ENCODE measurements around the gene GNB5.
A peak's percentile ranks its signal among the peaks of the same experiment; 100 is the strongest.
"Not testable (repeated sequence)": the region's sequence is repeated elsewhere in the genome, so short reads cannot be mapped to it uniquely, and the experiment has no call there.

Gene GNB5

GRCh38 chr15:52191207-52191606 is at the start of gene GNB5:
Gene GNB5, minus strand, starts transcription at chr15:52191392. Its CDS starts 6,716 bp downstream, at chr15:52184676.
- DNase-seq, result no peak

- DNase-seq, result no peak
These were observed 49.0 kb upstream of the GNB5 start for GRCh38 chr15:52240166-52240565.

- DNase-seq, result not testable (repeated sequence)
These were observed 47.9 kb upstream of the GNB5 start for GRCh38 chr15:52238989-52239525.

- DNase-seq, result no peak
These were observed 47.0 kb upstream of the GNB5 start for GRCh38 chr15:52238149-52238548.

GRCh38 chr15:52236013-52236412 is 44.8 kb upstream of the GNB5 start:
- DNase-seq, result no peak

GRCh38 chr15:52234596-52235541 is 43.7 kb upstream of the GNB5 start:
- DNase-seq, result peak; percentile 28 to 40

- DNase-seq, result no peak
These were observed 42.2 kb upstream of the GNB5 start for GRCh38 chr15:52233405-52233804.

GRCh38 chr15:52232327-52232726 is 41.1 kb upstream of the GNB5 start:
- DNase-seq, result no peak

GRCh38 chr15:52230073-52230472 is 38.9 kb upstream of the GNB5 start:
- no peak for DNase-seq

- DNase-seq, result no peak
These were observed 37.7 kb upstream of the GNB5 start for GRCh38 chr15:52228921-52229320.

- peak; percentile 70 to 75 for DNase-seq
These were observed 36.3 kb upstream of the GNB5 start for GRCh38 chr15:52227456-52227855.

- DNase-seq, result no peak
These were observed 34.0 kb upstream of the GNB5 start for GRCh38 chr15:52225230-52225629.

GRCh38 chr15:52224211-52224610 is 33.0 kb upstream of the GNB5 start:
- peak in 1 of 2 experiments; percentile 19 for DNase-seq

- no peak for DNase-seq
These were observed 30.5 kb upstream of the GNB5 start for GRCh38 chr15:52221730-52222129.

- DNase-seq, result no peak
These were observed 29.9 kb upstream of the GNB5 start for GRCh38 chr15:52220937-52221660.

- DNase-seq, result no peak
These were observed 29.1 kb upstream of the GNB5 start for GRCh38 chr15:52220251-52220650.

- DNase-seq, result no peak
These were observed 27.6 kb upstream of the GNB5 start for GRCh38 chr15:52218816-52219215.

GRCh38 chr15:52218371-52218770 is 27.2 kb upstream of the GNB5 start:
- DNase-seq, result no peak

- peak; percentile 38 to 40 for DNase-seq
These were observed 26.0 kb upstream of the GNB5 start for GRCh38 chr15:52217186-52217585.

GRCh38 chr15:52214553-52214952 is 23.4 kb upstream of the GNB5 start:
- no peak for DNase-seq

GRCh38 chr15:52213206-52213605 is 22.0 kb upstream of the GNB5 start:
- DNase-seq, result no peak

- peak; percentile 82 to 86 for DNase-seq
These were observed 17.2 kb upstream of the GNB5 start for GRCh38 chr15:52208306-52208946.

- no peak for DNase-seq
These were observed 16.0 kb upstream of the GNB5 start for GRCh38 chr15:52207191-52207590.

Data from activated CD4-positive, alpha-beta T cell treated with anti-CD3 and anti-CD28 coated beads, Interleukin-2, amount 50 U/mL, for 48 hours (primary cell).